ENCODE results near the gene IL6ST.
"Not testable (repeated sequence)": the region's sequence is repeated elsewhere in the genome, so short reads cannot be mapped to it uniquely, and the experiment has no call there.

IL6ST gene

DNA sequence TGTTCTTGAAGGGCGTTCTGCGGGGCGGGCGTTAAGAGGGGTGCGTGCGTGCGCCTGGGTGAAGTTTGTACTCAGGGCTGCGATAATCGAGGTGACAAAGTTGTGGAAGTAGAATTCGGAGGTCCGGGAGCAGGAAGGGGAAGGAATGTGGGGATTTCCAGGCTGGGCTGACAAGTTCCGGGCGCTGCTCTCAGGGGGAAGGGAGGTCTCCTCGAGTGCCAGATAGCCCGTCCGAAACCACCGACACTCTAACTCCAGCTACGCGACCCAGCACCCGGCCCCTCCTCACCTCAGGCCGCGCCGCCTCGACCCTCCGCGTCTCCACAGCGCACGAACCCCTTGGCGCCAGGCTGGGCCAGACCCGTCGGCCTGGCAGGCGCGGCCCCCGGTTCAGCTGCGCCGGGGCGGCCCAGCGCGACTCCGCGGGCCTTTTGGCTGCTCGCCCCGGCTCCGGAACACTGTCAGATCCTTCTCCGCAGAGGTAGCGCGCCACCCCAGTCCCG, at the start of gene IL6ST:
Gene IL6ST, minus strand, starts transcription at position 469 of the 503 bp plus-strand sequence. CDS start 18,685 bp downstream, outside the sequence.
- H3K79me2 ChIP-seq (ENCODE audit: low read length) = peaks cover 11% of the 10 kb centered on the region; the same call in 1 of the 2 replicates
- no peak for TF ChIP-seq CTCF (IDR thresholded peaks at IDR 0.05; ENCODE audit: low read depth, low read length)
- TF ChIP-seq EZH2phosphoT487 (IDR thresholded peaks at IDR 0.05; ENCODE audit: low read depth) = no peak
- peaks cover 5% of the 10 kb centered on the region; the same call in 1 of the 2 replicates for H3K4me1 ChIP-seq (ENCODE audit: low read length)

DNA sequence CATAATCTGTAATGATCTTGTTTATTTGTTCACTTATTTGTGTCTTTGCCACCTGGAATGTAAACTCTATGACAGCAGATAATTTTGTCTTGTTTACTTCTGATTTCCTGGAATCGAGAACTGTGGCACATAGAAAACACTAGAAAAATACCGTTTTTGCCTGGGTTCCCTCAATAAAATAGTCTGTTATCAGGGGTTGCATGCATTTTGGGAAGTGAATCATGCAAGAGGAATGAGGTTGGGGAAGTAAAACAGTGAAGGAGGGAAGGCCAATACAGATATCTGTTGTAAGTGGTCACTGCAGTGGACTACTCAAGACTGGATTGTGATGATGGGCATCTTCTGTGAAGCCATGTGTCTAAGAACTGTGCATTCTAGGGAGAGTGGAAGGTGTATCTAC, 45.2 kb upstream of the IL6ST start:
- Histone ChIP-seq H3K4me3 (ENCODE audit: low read length) (no peak overlapping the region), H3K36me3 (replicated peaks; ENCODE audit: low read depth, low read length) (no peaks in the 10 kb centered on the region), H3K27me3 (ENCODE audit: low read depth, low read length) (peaks cover 23% of the 10 kb centered on the region), H3K9ac (ENCODE audit: low read length) (no peak overlapping the region), H3K9me3 (ENCODE audit: insufficient read depth, low read length) (no peaks in the 10 kb centered on the region), H2AFZ (ENCODE audit: low read depth, low read length) (no peak overlapping the region), H4K20me1 (ENCODE audit: insufficient read depth, low read length) (no peaks in the 10 kb centered on the region), H3K79me2 (ENCODE audit: low read length) (no peaks in the 10 kb centered on the region), H3K4me1 (ENCODE audit: low read length) (peaks cover 8% of the 10 kb centered on the region; the same call in 1 of the 2 replicates), H3K27ac (ENCODE audit: low read length) (no peak overlapping the region), H3K4me2 (ENCODE audit: low read length) (no peak overlapping the region)
- TF ChIP-seq CTCF (IDR thresholded peaks at IDR 0.05; ENCODE audit: low read depth, low read length) (no peak), EZH2phosphoT487 (IDR thresholded peaks at IDR 0.05; ENCODE audit: low read depth) (no peak)

More for the DNA sequence above, at the start of gene IL6ST:
- H3K4me2 ChIP-seq (ENCODE audit: low read length) = peak within 1 kb of the TSS; percentile 92
- peak within 1 kb of the TSS; percentile 90 for H3K4me3 ChIP-seq (ENCODE audit: low read length)
- H3K9me3 ChIP-seq (ENCODE audit: insufficient read depth, low read length) = no peaks in the 10 kb centered on the region; the same call in 1 of the 2 replicates
- H3K36me3 ChIP-seq (replicated peaks; ENCODE audit: low read depth, low read length) = no peaks in the 10 kb centered on the region
- H4K20me1 ChIP-seq (ENCODE audit: insufficient read depth, low read length) = peaks cover 10% of the 10 kb centered on the region
- peak within 1 kb of the TSS; percentile 89 for H3K9ac ChIP-seq (ENCODE audit: low read length)
- peak within 1 kb of the TSS; percentile 57 for H3K27ac ChIP-seq (ENCODE audit: low read length)
- peaks cover 13% of the 10 kb centered on the region; the same call in 1 of the 2 replicates for H3K27me3 ChIP-seq (ENCODE audit: low read depth, low read length)
- peak within 1 kb of the TSS; percentile 91 for H2AFZ ChIP-seq (ENCODE audit: low read depth, low read length)

DNA sequence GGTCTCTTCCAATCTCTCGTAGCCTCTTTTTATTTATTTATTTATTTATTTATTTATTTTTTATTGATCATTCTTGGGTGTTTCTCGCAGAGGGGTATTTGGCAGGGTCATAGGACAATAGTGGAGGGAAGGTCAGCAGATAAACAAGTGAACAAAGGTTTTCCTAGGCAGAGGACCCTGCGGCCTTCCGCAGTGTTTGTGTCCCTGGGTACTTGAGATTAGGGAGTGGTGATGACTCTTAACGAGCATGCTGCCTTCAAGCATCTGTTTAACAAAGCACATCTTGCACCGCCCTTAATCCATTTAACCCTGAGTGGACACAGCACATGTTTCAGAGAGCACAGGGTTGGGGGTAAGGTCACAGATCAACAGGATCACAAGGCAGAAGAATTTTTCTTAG, 43.4 kb upstream of the IL6ST start:
- not testable (repeated sequence) for H4K20me1 ChIP-seq (ENCODE audit: insufficient read depth, low read length); H3K9me3 ChIP-seq (ENCODE audit: insufficient read depth, low read length); H3K27ac ChIP-seq (ENCODE audit: low read length); H3K9ac ChIP-seq (ENCODE audit: low read length); H2AFZ ChIP-seq (ENCODE audit: low read depth, low read length); H3K4me2 ChIP-seq (ENCODE audit: low read length); H3K4me3 ChIP-seq (ENCODE audit: low read length); H3K79me2 ChIP-seq (ENCODE audit: low read length); H3K36me3 ChIP-seq (replicated peaks; ENCODE audit: low read depth, low read length)
- Histone ChIP-seq H3K4me1 (ENCODE audit: low read length) (peaks cover 12% of the 10 kb centered on the region; the same call in 1 of the 2 replicates), H3K27me3 (ENCODE audit: low read depth, low read length) (peaks cover 20% of the 10 kb centered on the region)

GRCh38 chr5:56037531-56038010, 42.8 kb upstream of the IL6ST start:
- Histone ChIP-seq H3K4me2 (ENCODE audit: low read length) (no peak overlapping the region), H4K20me1 (ENCODE audit: insufficient read depth, low read length) (no peaks in the 10 kb centered on the region), H3K36me3 (replicated peaks; ENCODE audit: low read depth, low read length) (no peaks in the 10 kb centered on the region), H3K27me3 (ENCODE audit: low read depth, low read length) (peaks cover 19% of the 10 kb centered on the region), H3K4me1 (ENCODE audit: low read length) (peaks cover 12% of the 10 kb centered on the region; the same call in 1 of the 2 replicates), H3K79me2 (ENCODE audit: low read length) (no peaks in the 10 kb centered on the region), H3K9me3 (ENCODE audit: insufficient read depth, low read length) (no peaks in the 10 kb centered on the region), H3K27ac (ENCODE audit: low read length) (no peak overlapping the region), H2AFZ (ENCODE audit: low read depth, low read length) (no peak overlapping the region), H3K9ac (ENCODE audit: low read length) (no peak overlapping the region), H3K4me3 (ENCODE audit: low read length) (no peak overlapping the region)
- TF ChIP-seq CTCF (IDR thresholded peaks at IDR 0.05; ENCODE audit: low read depth, low read length) = no peak
- TF ChIP-seq EZH2phosphoT487 (IDR thresholded peaks at IDR 0.05; ENCODE audit: low read depth) = no peak

DNA sequence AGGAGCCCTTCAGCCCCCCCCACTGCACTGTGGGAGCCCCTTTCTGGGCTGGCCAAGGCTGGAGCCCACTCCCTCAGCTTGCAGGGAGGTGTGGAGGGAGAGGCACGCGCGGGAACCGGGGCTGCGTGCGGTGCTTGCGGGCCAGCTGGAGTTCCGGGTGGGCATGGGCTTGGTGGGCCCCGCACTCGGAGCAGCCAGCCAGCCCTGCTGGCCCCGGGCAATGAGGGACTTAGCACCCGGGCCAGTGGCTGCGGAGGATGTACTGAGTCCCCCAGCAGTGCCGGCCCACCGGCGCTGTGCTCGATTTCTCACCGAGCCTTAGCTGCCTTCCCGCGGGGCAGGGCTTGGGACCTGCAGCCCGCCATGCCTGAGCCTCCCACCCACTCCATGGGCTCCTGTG, 40.6 kb upstream of the IL6ST start:
- H3K9me3 ChIP-seq (ENCODE audit: insufficient read depth, low read length); H3K36me3 ChIP-seq (replicated peaks; ENCODE audit: low read depth, low read length); H3K9ac ChIP-seq (ENCODE audit: low read length); H4K20me1 ChIP-seq (ENCODE audit: insufficient read depth, low read length); H3K27ac ChIP-seq (ENCODE audit: low read length); H2AFZ ChIP-seq (ENCODE audit: low read depth, low read length); H3K79me2 ChIP-seq (ENCODE audit: low read length); H3K4me3 ChIP-seq (ENCODE audit: low read length); H3K4me2 ChIP-seq (ENCODE audit: low read length): not testable (repeated sequence)
- Histone ChIP-seq H3K27me3 (ENCODE audit: low read depth, low read length) (peaks cover 13% of the 10 kb centered on the region), H3K4me1 (ENCODE audit: low read length) (peaks cover 12% of the 10 kb centered on the region; the same call in 1 of the 2 replicates)

- not testable (repeated sequence) for H3K9me3 ChIP-seq (ENCODE audit: insufficient read depth, low read length); H3K79me2 ChIP-seq (ENCODE audit: low read length); H3K27ac ChIP-seq (ENCODE audit: low read length); H3K4me3 ChIP-seq (ENCODE audit: low read length); H2AFZ ChIP-seq (ENCODE audit: low read depth, low read length); H3K36me3 ChIP-seq (replicated peaks; ENCODE audit: low read depth, low read length); H4K20me1 ChIP-seq (ENCODE audit: insufficient read depth, low read length); H3K9ac ChIP-seq (ENCODE audit: low read length); H3K4me2 ChIP-seq (ENCODE audit: low read length)
- H3K27me3 ChIP-seq (ENCODE audit: low read depth, low read length) = peaks cover 28% of the 10 kb centered on the region
- H3K4me1 ChIP-seq (ENCODE audit: low read length) = peaks cover 30% of the 10 kb centered on the region
These were observed 35.3 kb upstream of the IL6ST start for GRCh38 chr5:56029871-56030630.
